GM23338 (cell line): ENCODE data around the gene ENTPD1. TPM values are rescaled to one million over a fixed set of nuclear protein-coding genes. Genes with fewer than 3 reads are reported as not detected.

Experiments
- polyA plus RNA-seq: library from polyadenylated mRNA; unstranded; fragments of >200 nt; fragmentation: Nextera tagmentation; extraction: Ambion mirVana; gene quantifications from 2 replicates; pipeline ENCODE4 v1.2.1, GENCODE V29; 2016
- total RNA-seq: library from RNA; depleted of rRNA; stranded (reverse); fragments of >200 nt; shearing (Covaris generic); gene quantifications from 2 replicates; pipeline ENCODE4 v1.2.3, GENCODE V29; 2014; rRNA removed

The ENTPD1 gene
- total and polyA plus RNA-seq, 2 experiments from 2014 or later, result 2.3 to 3.6 TPM

Other genes starting within 250 kb of the ENTPD1 start
- gene SORBS1, start 194.8 kb upstream of the ENTPD1 start, total RNA-seq, result 35.9 and 47.7 TPM in 2 replicates
- gene SORBS1, start 194.8 kb upstream of the ENTPD1 start, polyA plus RNA-seq, result 50.5 and 51.5 TPM in 2 replicates
- 104 and 117 TPM in 2 replicates for gene ALDH18A1, start 99.5 kb upstream of the ENTPD1 start, total RNA-seq
- 35.1 and 36.0 TPM in 2 replicates for gene ALDH18A1, start 99.5 kb upstream of the ENTPD1 start, polyA plus RNA-seq
- 28.3 and 29.7 TPM in 2 replicates for gene TCTN3, start 62.2 kb upstream of the ENTPD1 start, total RNA-seq
- 27.3 and 32.4 TPM in 2 replicates for gene TCTN3, start 62.2 kb upstream of the ENTPD1 start, polyA plus RNA-seq
- gene CC2D2B, start 151.8 kb downstream of the ENTPD1 start, total RNA-seq, result 0.24 TPM in 1 of 2 replicates, not detected in the other
- gene CC2D2B, start 151.8 kb downstream of the ENTPD1 start, polyA plus RNA-seq, result 0.80 and 0.92 TPM in 2 replicates